Body of pancreas (tissue), 4 donors: Measurements from ENCODE around the gene C10orf95. TPM values are rescaled to one million over a fixed set of nuclear protein-coding genes. Genes with fewer than 3 reads are reported as not detected.
A peak's percentile ranks its signal among the peaks of the same experiment; 100 is the strongest.
"Not testable (repeated sequence)": the region's sequence is repeated elsewhere in the genome, so short reads cannot be mapped to it uniquely, and the experiment has no call there.

Experiments used
- ATAC-seq: fragments of 150-250 bp; one replicate; pipeline ENCODE4 v1.9.1; 2016
- DNase-seq, 4 donors: peaks; one replicate each; pipeline ENCODE4 v3.0.0-alpha.2; 2019
- H3K27ac ChIP-seq, 4 donors: fragments of 200-600 bp; sonication (generic); 1 replicate in 3 of 4; 2 replicates in 1 of 4; pipeline versions ENCODE4 v1.5.1 to v1.6.1; 2016 to 2019; ENCODE audit warnings: mild to moderate bottlenecking in 1 of 4, mixed read lengths in 1 of 4, moderate library complexity in 1 of 4
- H3K27me3 ChIP-seq, 2 donors: fragments of 200-600 bp; sonication (generic); one replicate each; pipeline ENCODE4 v1.6.0; 2016; ENCODE audit warnings: mild to moderate bottlenecking in 1 of 2
- H3K36me3 ChIP-seq, 2 donors: fragments of 200-600 bp; sonication (generic); replicated peaks in 1 of 2; 2 replicates each; pipeline ENCODE4 v1.5.1; 2016; ENCODE audit warnings: low read depth in 2 of 2; ENCODE audit not compliant: insufficient read depth in 1 of 2
- H3K4me1 ChIP-seq: fragments of 200-600 bp; sonication (generic); one replicate; pipeline ENCODE4 v1.6.0; 2016
- H3K4me3 ChIP-seq, 2 donors: fragments of 200-600 bp; sonication (generic); 1 replicate in 1 of 2; 2 replicates in 1 of 2; pipeline ENCODE4 v1.5.1; 2016 to 2019
- H3K9me3 ChIP-seq, 3 donors: fragments of 200-600 bp; sonication (generic); 1 replicate in 2 of 3; 2 replicates in 1 of 3; pipeline ENCODE4 v1.5.1; 2016
- CTCF ChIP-seq, 7 experiments: fragments of 450-650 bp in 4 of 7; fragments of 200-600 bp in 3 of 7; sonication (generic) in 3 of 7; IDR thresholded peaks; one replicate each; pipeline ENCODE4 v1.5.1; 2016 to 2019; ENCODE audit warnings: antibody characterized with exemption in 7 of 7
- POLR2A ChIP-seq, 3 donors: fragments of 450-650 bp; IDR thresholded peaks; one replicate each; pipeline ENCODE4 v1.6.1; 2016; ENCODE audit warnings: antibody characterized with exemption in 3 of 3, mild to moderate bottlenecking in 2 of 3
- WGBS, 2 donors: methylation state at CpG; one replicate each; pipeline ENCODE4 v1.1.5; 2017; 5-methylcytosine and 5-hydroxymethylcytosine counted together
- intact Hi-C: fragments of 100-400 bp; cut with DNase I; formaldehyde crosslinking; loops from one replicate; pipeline ENCODE4 v1.15.1; 2023
- total RNA-seq, 2 donors: library from RNA; depleted of rRNA; stranded (reverse); fragments of >200 nt; gene quantifications; one replicate each; pipeline ENCODE4 v1.1.0, GENCODE V29; 2016

C10orf95 gene, protein sequence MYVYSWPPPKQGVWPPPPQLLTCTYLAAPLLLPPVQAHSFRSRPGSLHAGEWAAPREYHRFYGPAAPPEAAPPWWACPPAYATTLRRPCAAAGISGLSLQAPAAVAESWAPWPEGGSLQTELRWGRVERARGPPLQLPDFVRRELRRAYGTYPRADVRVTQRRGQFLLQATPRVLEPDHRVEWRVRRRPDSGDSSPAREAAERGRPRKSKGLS
- total RNA-seq, result 1 to 10 TPM in 1 of 2 donors, under 1 TPM in 1; 0.66 to 4.2 TPM

DNA sequence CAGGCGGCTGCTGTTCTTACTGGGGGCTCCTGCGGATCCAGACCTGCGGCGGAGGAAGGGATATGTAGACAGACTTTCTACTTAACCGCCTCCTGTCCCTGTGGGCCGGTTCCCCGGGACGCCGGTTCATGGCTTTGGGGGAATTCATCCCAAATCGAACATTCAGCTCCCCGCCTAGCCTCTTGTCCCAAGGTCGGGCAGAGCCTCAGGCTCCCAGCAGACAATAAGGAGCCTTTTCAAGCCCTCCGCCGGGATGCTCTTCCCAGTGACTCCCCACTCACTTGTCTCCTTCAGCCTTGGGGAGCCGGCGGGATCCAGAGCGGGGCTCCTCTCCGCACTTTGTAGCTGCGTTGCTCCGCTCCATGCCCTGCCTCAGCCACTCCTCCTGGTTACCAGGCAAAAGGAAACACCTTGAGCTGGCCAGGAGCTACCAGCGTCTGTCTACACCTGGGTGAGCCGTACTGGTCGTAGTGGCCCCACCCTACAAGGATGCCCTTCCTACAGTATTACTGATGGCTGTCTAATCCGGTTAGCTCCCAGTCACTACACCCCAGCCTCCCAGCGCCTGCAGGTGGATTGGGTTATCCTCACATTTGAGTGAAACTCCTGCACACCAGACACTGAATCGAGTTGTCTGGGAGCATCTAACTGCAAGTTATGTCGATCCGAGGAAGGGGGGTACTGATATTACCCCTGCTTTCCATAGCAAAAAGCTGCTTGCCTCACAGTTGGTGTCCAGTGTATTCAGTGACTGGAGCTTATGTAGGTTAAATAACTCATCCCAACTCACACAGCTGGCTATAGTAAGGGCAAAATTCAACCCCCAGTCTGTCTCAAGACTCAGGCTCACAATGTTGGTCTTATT lies at the start of gene C10orf95:
Gene C10orf95, minus strand, starts transcription at position 439 of the 865 bp plus-strand sequence. CDS start 450 bp downstream, outside the sequence.
- WGBS, 2 donors, result 12 to 22% methylated on average over 14 to 28 of the region's 28 CpGs
- Histone ChIP-seq H3K4me3 (peak within 1 kb of the TSS; percentile 57 to 89), H3K27ac (peak within 1 kb of the TSS; percentile 71 to 92 (median 84)), H3K9me3 (peaks cover 0 to 4% (median 0%) of the 10 kb centered on the region in 3 donors), H3K4me1 (peaks cover 27% of the 10 kb centered on the region), H3K27me3 (no peaks in the 10 kb centered on the region), H3K36me3 (no peaks in the 10 kb centered on the region)
- peak; percentile 34 to 52 (median 50) for DNase-seq
- peak; percentile 7 for ATAC-seq
- intact Hi-C loops, result no loop called here
- peak in 1 of 3 donors; percentile 23 for TF ChIP-seq POLR2A (IDR thresholded peaks at IDR 0.05)
- no peak for TF ChIP-seq CTCF (IDR thresholded peaks at IDR 0.05)

- DNase-seq, H3K36me3 ChIP-seq, ATAC-seq, intact Hi-C loops, H3K4me3 ChIP-seq, H3K9me3 ChIP-seq, H3K27me3 ChIP-seq: not testable (repeated sequence)
- WGBS, 2 donors, result 93 to 97% methylated on average over 12 to 13 of the region's 13 CpGs
- Histone ChIP-seq H3K27ac (peak overlapping the region in 1 of 4 donors; percentile 90), H3K4me1 (peaks cover 29% of the 10 kb centered on the region)
Observed at GRCh38 chr10:102500686-102501085, 49.3 kb upstream of the C10orf95 start.

GRCh38 chr10:102499356-102499755 lies 48.0 kb upstream of the C10orf95 start:
- DNase-seq (no peak), ATAC-seq (no peak)
- no peak overlapping the region for H3K4me3 ChIP-seq
- WGBS, 2 donors, result 80 to 84% methylated on average over 3 of the region's 3 CpGs
- H3K9me3 ChIP-seq, result no peaks in the 10 kb centered on the region
- H3K27me3 ChIP-seq, result no peaks in the 10 kb centered on the region
- TF ChIP-seq POLR2A (IDR thresholded peaks at IDR 0.05), result no peak
- no peak for TF ChIP-seq CTCF (IDR thresholded peaks at IDR 0.05)
- intact Hi-C loops, result no loop called here
- no peak overlapping the region for H3K27ac ChIP-seq
- peaks cover 20% of the 10 kb centered on the region for H3K4me1 ChIP-seq
- no peaks in the 10 kb centered on the region for H3K36me3 ChIP-seq

- 80 to 87% methylated on average over 1 of the region's 1 CpG for WGBS, 2 donors
- no peak overlapping the region for H3K4me3 ChIP-seq
- TF ChIP-seq POLR2A (IDR thresholded peaks at IDR 0.05) (no peak), CTCF (IDR thresholded peaks at IDR 0.05) (no peak)
- ATAC-seq (no peak), DNase-seq (no peak)
- no peaks in the 10 kb centered on the region for H3K27me3 ChIP-seq
- intact Hi-C loops, result no loop called here
- H3K4me1 ChIP-seq, result peaks cover 31% of the 10 kb centered on the region
- no peaks in the 10 kb centered on the region for H3K36me3 ChIP-seq
- H3K27ac ChIP-seq, result no peak overlapping the region
- no peaks in the 10 kb centered on the region for H3K9me3 ChIP-seq
Observed at GRCh38 chr10:102497545-102497944, 46.2 kb upstream of the C10orf95 start.

- H3K4me3 ChIP-seq, result no peak overlapping the region
- TF ChIP-seq POLR2A (IDR thresholded peaks at IDR 0.05) (no peak), CTCF (IDR thresholded peaks at IDR 0.05) (no peak)
- ATAC-seq (no peak), DNase-seq (no peak)
- intact Hi-C loops, result no loop called here
- H3K27me3 ChIP-seq, result no peaks in the 10 kb centered on the region
- peak overlapping the region in 3 of 4 donors; percentile 34 to 59 (median 46) for H3K27ac ChIP-seq
- peaks cover 3 to 6% of the 10 kb centered on the region in 2 donors for H3K36me3 ChIP-seq
- no peaks in the 10 kb centered on the region for H3K9me3 ChIP-seq
- peaks cover 25% of the 10 kb centered on the region for H3K4me1 ChIP-seq
- WGBS, 2 donors, result 90 to 92% methylated on average over 2 of the region's 2 CpGs
Observed at GRCh38 chr10:102493771-102494170, 42.4 kb upstream of the C10orf95 start.
